ENCODE results near the gene WDR90.

Gene WDR90

GRCh38 chr16:695355-696089 lies 46.4 kb downstream of the WDR90 start (continued):
- peak; percentile 92 for TF ChIP-seq ZBTB26 (tag by site-specific recombination; optimal IDR thresholded peaks at IDR 0.05)
- TF ChIP-seq ZNF707 (tag by site-specific recombination; IDR thresholded peaks at IDR 0.05): no peak
- TF ChIP-seq, protein P1, sequence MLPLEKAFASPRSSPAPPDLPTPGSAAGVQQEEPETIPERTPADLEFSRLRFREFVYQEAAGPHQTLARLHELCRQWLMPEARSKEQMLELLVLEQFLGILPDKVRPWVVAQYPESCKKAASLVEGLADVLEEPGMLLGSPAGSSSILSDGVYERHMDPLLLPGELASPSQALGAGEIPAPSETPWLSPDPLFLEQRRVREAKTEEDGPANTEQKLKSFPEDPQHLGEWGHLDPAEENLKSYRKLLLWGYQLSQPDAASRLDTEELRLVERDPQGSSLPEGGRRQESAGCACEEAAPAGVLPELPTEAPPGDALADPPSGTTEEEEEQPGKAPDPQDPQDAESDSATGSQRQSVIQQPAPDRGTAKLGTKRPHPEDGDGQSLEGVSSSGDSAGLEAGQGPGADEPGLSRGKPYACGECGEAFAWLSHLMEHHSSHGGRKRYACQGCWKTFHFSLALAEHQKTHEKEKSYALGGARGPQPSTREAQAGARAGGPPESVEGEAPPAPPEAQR (tag by site-specific recombination; IDR thresholded peaks at IDR 0.05): no peak
- no peak for TF ChIP-seq ZNF626 (tag by site-specific recombination; IDR thresholded peaks at IDR 0.05)
- TF ChIP-seq ZNF521 (tag by site-specific recombination; IDR thresholded peaks at IDR 0.05): no peak
- no peak for TF ChIP-seq ZNF548 (tag by site-specific recombination; IDR thresholded peaks at IDR 0.05)
- TF ChIP-seq ZNF311 (tag by site-specific recombination; IDR thresholded peaks at IDR 0.05; ENCODE audit: borderline replicate concordance): no peak
- peak; percentile 97 for TF ChIP-seq ZNF600 (tag by site-specific recombination; IDR thresholded peaks at IDR 0.05)
- no peak for TF ChIP-seq ZNF596 (tag by site-specific recombination; IDR thresholded peaks at IDR 0.05)
- no peak for TF ChIP-seq ZBTB1 (tag by site-specific recombination; IDR thresholded peaks at IDR 0.05)
- TF ChIP-seq ZSCAN16 (tag by site-specific recombination; IDR thresholded peaks at IDR 0.05): no peak
- no peak for TF ChIP-seq ZBTB48 (tag by site-specific recombination; IDR thresholded peaks at IDR 0.05)
- no peak for TF ChIP-seq ZNF155 (tag by site-specific recombination; IDR thresholded peaks at IDR 0.05)
- TF ChIP-seq ZNF830 (tag by site-specific recombination; IDR thresholded peaks at IDR 0.05; ENCODE audit: low read depth): no peak
- no peak for TF ChIP-seq ZNF132 (tag by site-specific recombination; IDR thresholded peaks at IDR 0.05; ENCODE audit: borderline replicate concordance)
- no peak for TF ChIP-seq ZNF768 (tag by site-specific recombination; IDR thresholded peaks at IDR 0.05)
- TF ChIP-seq ZNF785 (tag by site-specific recombination; IDR thresholded peaks at IDR 0.05): peak; percentile 35; the same call in 1 of the 2 replicates
- no peak for TF ChIP-seq ZNF549 (tag by site-specific recombination; IDR thresholded peaks at IDR 0.05)
- TF ChIP-seq, protein P2, sequence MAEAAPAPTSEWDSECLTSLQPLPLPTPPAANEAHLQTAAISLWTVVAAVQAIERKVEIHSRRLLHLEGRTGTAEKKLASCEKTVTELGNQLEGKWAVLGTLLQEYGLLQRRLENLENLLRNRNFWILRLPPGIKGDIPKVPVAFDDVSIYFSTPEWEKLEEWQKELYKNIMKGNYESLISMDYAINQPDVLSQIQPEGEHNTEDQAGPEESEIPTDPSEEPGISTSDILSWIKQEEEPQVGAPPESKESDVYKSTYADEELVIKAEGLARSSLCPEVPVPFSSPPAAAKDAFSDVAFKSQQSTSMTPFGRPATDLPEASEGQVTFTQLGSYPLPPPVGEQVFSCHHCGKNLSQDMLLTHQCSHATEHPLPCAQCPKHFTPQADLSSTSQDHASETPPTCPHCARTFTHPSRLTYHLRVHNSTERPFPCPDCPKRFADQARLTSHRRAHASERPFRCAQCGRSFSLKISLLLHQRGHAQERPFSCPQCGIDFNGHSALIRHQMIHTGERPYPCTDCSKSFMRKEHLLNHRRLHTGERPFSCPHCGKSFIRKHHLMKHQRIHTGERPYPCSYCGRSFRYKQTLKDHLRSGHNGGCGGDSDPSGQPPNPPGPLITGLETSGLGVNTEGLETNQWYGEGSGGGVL (tag by site-specific recombination; IDR thresholded peaks at IDR 0.05): no peak
- no peak for TF ChIP-seq ZNF518A (tag by site-specific recombination; conservative IDR thresholded peaks at IDR 0.05; ENCODE audit: low read depth)
- TF ChIP-seq ZNF692 (tag by site-specific recombination; IDR thresholded peaks at IDR 0.05): peak; percentile 37
- TF ChIP-seq SP2 (tag by site-specific recombination; IDR thresholded peaks at IDR 0.05): peak; percentile 69
- TF ChIP-seq, protein P3, sequence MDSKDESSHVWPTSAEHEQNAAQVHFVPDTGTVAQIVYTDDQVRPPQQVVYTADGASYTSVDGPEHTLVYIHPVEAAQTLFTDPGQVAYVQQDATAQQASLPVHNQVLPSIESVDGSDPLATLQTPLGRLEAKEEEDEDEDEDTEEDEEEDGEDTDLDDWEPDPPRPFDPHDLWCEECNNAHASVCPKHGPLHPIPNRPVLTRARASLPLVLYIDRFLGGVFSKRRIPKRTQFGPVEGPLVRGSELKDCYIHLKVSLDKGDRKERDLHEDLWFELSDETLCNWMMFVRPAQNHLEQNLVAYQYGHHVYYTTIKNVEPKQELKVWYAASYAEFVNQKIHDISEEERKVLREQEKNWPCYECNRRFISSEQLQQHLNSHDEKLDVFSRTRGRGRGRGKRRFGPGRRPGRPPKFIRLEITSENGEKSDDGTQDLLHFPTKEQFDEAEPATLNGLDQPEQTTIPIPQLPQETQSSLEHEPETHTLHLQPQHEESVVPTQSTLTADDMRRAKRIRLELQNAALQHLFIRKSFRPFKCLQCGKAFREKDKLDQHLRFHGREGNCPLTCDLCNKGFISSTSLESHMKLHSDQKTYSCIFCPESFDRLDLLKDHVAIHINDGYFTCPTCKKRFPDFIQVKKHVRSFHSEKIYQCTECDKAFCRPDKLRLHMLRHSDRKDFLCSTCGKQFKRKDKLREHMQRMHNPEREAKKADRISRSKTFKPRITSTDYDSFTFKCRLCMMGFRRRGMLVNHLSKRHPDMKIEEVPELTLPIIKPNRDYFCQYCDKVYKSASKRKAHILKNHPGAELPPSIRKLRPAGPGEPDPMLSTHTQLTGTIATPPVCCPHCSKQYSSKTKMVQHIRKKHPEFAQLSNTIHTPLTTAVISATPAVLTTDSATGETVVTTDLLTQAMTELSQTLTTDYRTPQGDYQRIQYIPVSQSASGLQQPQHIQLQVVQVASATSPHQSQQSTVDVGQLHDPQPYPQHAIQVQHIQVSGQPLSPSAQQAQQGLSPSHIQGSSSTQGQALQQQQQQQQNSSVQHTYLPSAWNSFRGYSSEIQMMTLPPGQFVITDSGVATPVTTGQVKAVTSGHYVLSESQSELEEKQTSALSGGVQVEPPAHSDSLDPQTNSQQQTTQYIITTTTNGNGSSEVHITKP (tag by site-specific recombination; IDR thresholded peaks at IDR 0.05): no peak

Measured in HEK293 (cell line).